ENCODE measurements around the gene ALG3.

- TF ChIP-seq CTCF (conservative IDR thresholded peaks at IDR 0.05; ENCODE audit: low read length) (no peak), EZH2phosphoT487 (IDR thresholded peaks at IDR 0.05; ENCODE audit: borderline replicate concordance, low read depth, low read length) (no peak)
Measured at GRCh38 chr3:184291044-184291737, 42.4 kb upstream of the ALG3 start.

All from OCI-LY7 (cell line).